HG03045 (cell line): ENCODE results near the gene APLN.

Experiments
- ATAC-seq: cut with Tn5 transposase; IDR thresholded peaks from one replicate; pipeline ENCODE4 v1.9.1; 2021; ENCODE audit warnings: mild to moderate bottlenecking, moderate library complexity; ENCODE audit not compliant: unreplicated experiment

The APLN gene

GRCh38 chrX:129599996-129600395, 54.8 kb downstream of the APLN start:
- no peak for ATAC-seq

GRCh38 chrX:129599499-129599898, 55.3 kb downstream of the APLN start:
- ATAC-seq: no peak

GRCh38 chrX:129597905-129598304, 56.9 kb downstream of the APLN start:
- ATAC-seq: no peak

GRCh38 chrX:129596077-129596476, 58.7 kb downstream of the APLN start:
- ATAC-seq: no peak
